ENCODE measurements around the gene GTF2H4.

Gene GTF2H4

GRCh38 chr6:30944051-30944450 is 36.0 kb downstream of the GTF2H4 start:
- H3K36me3 ChIP-seq (replicated peaks; ENCODE audit: low read depth, low read length) = no peaks in the 10 kb centered on the region
- no peaks in the 10 kb centered on the region for H4K20me1 ChIP-seq (ENCODE audit: insufficient read depth, low read length)
- H3K4me2 ChIP-seq (ENCODE audit: low read length) = no peak overlapping the region
- no peaks in the 10 kb centered on the region for H3K9me3 ChIP-seq (ENCODE audit: insufficient read depth, low read length)
- H3K79me2 ChIP-seq (ENCODE audit: low read length) = no peaks in the 10 kb centered on the region
- H2AFZ ChIP-seq (ENCODE audit: low read depth, low read length) = no peak overlapping the region
- peaks cover 18% of the 10 kb centered on the region for H3K4me1 ChIP-seq (ENCODE audit: low read length)
- H3K4me3 ChIP-seq (ENCODE audit: low read length) = no peak overlapping the region
- H3K27ac ChIP-seq (ENCODE audit: low read length) = no peak overlapping the region
- TF ChIP-seq CTCF (IDR thresholded peaks at IDR 0.05; ENCODE audit: low read depth, low read length) (no peak), EZH2phosphoT487 (IDR thresholded peaks at IDR 0.05; ENCODE audit: low read depth) (no peak)
- no peak overlapping the region for H3K9ac ChIP-seq (ENCODE audit: low read length)
- 0 out of 2 replicates have a peak, but pooled peaks cover 4% of the 10 kb centered on the region for H3K27me3 ChIP-seq (ENCODE audit: low read depth, low read length)

DNA sequence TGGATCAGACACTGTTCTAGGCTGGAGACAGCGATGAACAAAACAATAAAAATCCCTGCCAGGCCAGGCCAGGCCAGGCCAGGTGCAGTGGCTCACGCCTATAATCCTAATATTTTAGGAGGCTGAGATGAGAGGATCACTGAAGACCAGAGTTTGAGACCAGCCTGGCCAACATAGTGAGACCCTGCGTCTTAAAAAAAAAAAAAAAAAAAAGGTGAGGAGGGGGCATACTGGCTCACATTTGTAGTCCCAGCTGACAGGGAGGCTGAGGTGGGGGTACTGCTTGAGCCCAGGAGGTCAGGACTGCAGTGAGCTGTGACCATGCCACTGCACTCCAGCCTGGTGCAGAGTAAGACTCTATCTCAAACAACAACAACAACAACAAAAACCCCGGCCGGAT is 37.3 kb downstream of the GTF2H4 start:
- Histone ChIP-seq H3K79me2 (ENCODE audit: low read length) (no peaks in the 10 kb centered on the region), H3K27ac (ENCODE audit: low read length) (no peak overlapping the region), H3K27me3 (ENCODE audit: low read depth, low read length) (0 out of 2 replicates have a peak, but pooled peaks cover 4% of the 10 kb centered on the region), H3K9me3 (ENCODE audit: insufficient read depth, low read length) (no peaks in the 10 kb centered on the region), H3K9ac (ENCODE audit: low read length) (no peak overlapping the region), H4K20me1 (ENCODE audit: insufficient read depth, low read length) (no peaks in the 10 kb centered on the region), H3K4me3 (ENCODE audit: low read length) (no peak overlapping the region), H2AFZ (ENCODE audit: low read depth, low read length) (no peak overlapping the region), H3K4me2 (ENCODE audit: low read length) (no peak overlapping the region), H3K4me1 (ENCODE audit: low read length) (peaks cover 16% of the 10 kb centered on the region), H3K36me3 (replicated peaks; ENCODE audit: low read depth, low read length) (no peaks in the 10 kb centered on the region)
- TF ChIP-seq CTCF (IDR thresholded peaks at IDR 0.05; ENCODE audit: low read depth, low read length) (no peak), EZH2phosphoT487 (IDR thresholded peaks at IDR 0.05; ENCODE audit: low read depth) (no peak)

DNA sequence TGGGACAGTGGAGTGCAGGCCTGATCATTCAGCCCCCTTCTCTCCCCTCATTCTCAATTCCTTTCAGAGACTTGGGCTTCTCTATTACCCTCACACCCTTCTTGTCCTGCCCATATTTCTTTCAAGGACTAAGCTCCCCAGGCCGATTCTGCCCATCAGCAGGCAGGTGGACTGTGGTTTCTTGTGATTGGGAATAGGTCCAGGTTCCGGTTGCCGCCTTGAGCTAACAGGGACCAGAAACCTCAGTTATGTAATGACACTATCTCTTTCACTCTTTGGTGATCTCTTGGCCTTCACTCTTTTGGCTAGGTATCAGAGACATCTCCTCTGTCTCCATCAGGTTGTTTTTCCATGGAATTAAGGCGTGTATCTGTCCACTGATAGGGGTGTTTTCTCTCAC is 39.2 kb downstream of the GTF2H4 start:
- Histone ChIP-seq H3K79me2 (ENCODE audit: low read length) (no peaks in the 10 kb centered on the region), H3K4me2 (ENCODE audit: low read length) (no peak overlapping the region), H3K27me3 (ENCODE audit: low read depth, low read length) (0 out of 2 replicates have a peak, but pooled peaks cover 4% of the 10 kb centered on the region), H3K36me3 (replicated peaks; ENCODE audit: low read depth, low read length) (no peaks in the 10 kb centered on the region), H2AFZ (ENCODE audit: low read depth, low read length) (no peak overlapping the region), H3K9ac (ENCODE audit: low read length) (no peak overlapping the region), H3K4me1 (ENCODE audit: low read length) (0 out of 2 replicates have a peak, but pooled peaks cover 3% of the 10 kb centered on the region), H3K27ac (ENCODE audit: low read length) (no peak overlapping the region), H3K4me3 (ENCODE audit: low read length) (no peak overlapping the region), H4K20me1 (ENCODE audit: insufficient read depth, low read length) (no peaks in the 10 kb centered on the region), H3K9me3 (ENCODE audit: insufficient read depth, low read length) (no peaks in the 10 kb centered on the region)
- TF ChIP-seq CTCF (IDR thresholded peaks at IDR 0.05; ENCODE audit: low read depth, low read length) (no peak), EZH2phosphoT487 (IDR thresholded peaks at IDR 0.05; ENCODE audit: low read depth) (no peak)

- Histone ChIP-seq H3K4me1 (ENCODE audit: low read length) (0 out of 2 replicates have a peak, but pooled peaks cover 3% of the 10 kb centered on the region), H3K4me3 (ENCODE audit: low read length) (no peak overlapping the region), H3K36me3 (replicated peaks; ENCODE audit: low read depth, low read length) (no peaks in the 10 kb centered on the region), H3K27me3 (ENCODE audit: low read depth, low read length) (no peaks in the 10 kb centered on the region), H4K20me1 (ENCODE audit: insufficient read depth, low read length) (no peaks in the 10 kb centered on the region), H3K79me2 (ENCODE audit: low read length) (no peaks in the 10 kb centered on the region), H3K9ac (ENCODE audit: low read length) (no peak overlapping the region), H3K4me2 (ENCODE audit: low read length) (no peak overlapping the region), H3K27ac (ENCODE audit: low read length) (no peak overlapping the region), H2AFZ (ENCODE audit: low read depth, low read length) (no peak overlapping the region), H3K9me3 (ENCODE audit: insufficient read depth, low read length) (no peaks in the 10 kb centered on the region)
- TF ChIP-seq CTCF (IDR thresholded peaks at IDR 0.05; ENCODE audit: low read depth, low read length) = no peak
- no peak for TF ChIP-seq EZH2phosphoT487 (IDR thresholded peaks at IDR 0.05; ENCODE audit: low read depth)
These were observed 40.8 kb downstream of the GTF2H4 start for GRCh38 chr6:30948811-30949210.

All from OCI-LY3 (cell line).